Mesendoderm (in vitro differentiated cells): ENCODE data around the gene HMCN2.

ENCODE experiments used
- DNase-seq: peaks from one replicate; pipeline ENCODE4 v3.0.0; 2013
- H2AK5ac ChIP-seq: 2 replicates; pipeline ENCODE4 v1.6.1; 2013; ENCODE audit warnings: low read length, inconsistent platforms
- H2BK120ac ChIP-seq: 2 replicates; pipeline ENCODE4 v1.6.1; 2013; ENCODE audit warnings: low read depth, mild to moderate bottlenecking, low read length, moderate library complexity, mixed read lengths
- H2BK15ac ChIP-seq: replicated peaks from 2 replicates; pipeline ENCODE4 v1.6.1; 2013; ENCODE audit warnings: low read depth, mild to moderate bottlenecking, moderate library complexity
- H2BK5ac ChIP-seq: 2 replicates; pipeline ENCODE4 v1.6.1; 2013; ENCODE audit warnings: low read length, inconsistent platforms
- H3K18ac ChIP-seq: 2 replicates; pipeline ENCODE4 v1.6.1; 2013; ENCODE audit warnings: mild to moderate bottlenecking, low read length, mixed read lengths
- H3K23ac ChIP-seq: one replicate; pipeline ENCODE4 v1.6.1; 2013; ENCODE audit warnings: low read length
- H3K27ac ChIP-seq: 2 replicates; pipeline ENCODE4 v1.5.1; 2013; ENCODE audit warnings: low read depth, mild to moderate bottlenecking, inconsistent platforms, low read length, moderate library complexity
- H3K27me3 ChIP-seq: 2 replicates; pipeline ENCODE4 v1.6.1; 2013; ENCODE audit warnings: low read length, control low read depth, mild to moderate bottlenecking, inconsistent platforms; ENCODE audit not compliant: insufficient read depth, poor library complexity
- H3K36me3 ChIP-seq: 2 replicates; pipeline ENCODE4 v1.6.1; 2013; ENCODE audit warnings: low read length, inconsistent platforms; ENCODE audit not compliant: control insufficient read depth, insufficient read depth
- H3K4ac ChIP-seq: one replicate; pipeline ENCODE4 v1.6.1; 2013; ENCODE audit warnings: low read depth, mild to moderate bottlenecking, low read length, moderate library complexity
- H3K4me1 ChIP-seq: 2 replicates; pipeline ENCODE4 v1.6.1; 2013; ENCODE audit warnings: low read depth, low read length, inconsistent platforms; ENCODE audit not compliant: control insufficient read depth
- H3K4me2 ChIP-seq: 2 replicates; pipeline ENCODE4 v1.6.1; 2013; ENCODE audit warnings: low read length
- H3K4me3 ChIP-seq: 2 replicates; pipeline ENCODE4 v1.5.1; 2013; ENCODE audit warnings: mild to moderate bottlenecking, low read length
- H3K56ac ChIP-seq: one replicate; pipeline ENCODE4 v1.6.1; 2013; ENCODE audit warnings: low read length
- H3K79me1 ChIP-seq: 2 replicates; pipeline ENCODE4 v1.6.1; 2013; ENCODE audit warnings: low read length, inconsistent platforms
- H3K79me2 ChIP-seq: 2 replicates; pipeline ENCODE4 v1.6.1; 2013; ENCODE audit warnings: mild to moderate bottlenecking, low read length; ENCODE audit not compliant: control insufficient read depth, insufficient read depth
- H3K9ac ChIP-seq: 2 replicates; pipeline ENCODE4 v1.6.1; 2013; ENCODE audit warnings: low read length, inconsistent platforms
- H4K5ac ChIP-seq: one replicate; pipeline ENCODE4 v1.6.1; 2013; ENCODE audit warnings: low read length
- H4K8ac ChIP-seq: one replicate; pipeline ENCODE4 v1.6.1; 2013; ENCODE audit warnings: low read depth, mild to moderate bottlenecking, control low read depth, low read length, moderate library complexity
- WGBS: extraction: QIAGEN DNeasy Blood & Tissue Kit; methylation state at CpG from one replicate; pipeline ENCODE4 v1.1.7; 2013; ENCODE audit warnings: low lambda C conversion rate, missing lambda C conversion rate; ENCODE audit not compliant: insufficient coverage; ENCODE audit errors: extremely low coverage; 5-methylcytosine and 5-hydroxymethylcytosine counted together

Gene HMCN2

DNA sequence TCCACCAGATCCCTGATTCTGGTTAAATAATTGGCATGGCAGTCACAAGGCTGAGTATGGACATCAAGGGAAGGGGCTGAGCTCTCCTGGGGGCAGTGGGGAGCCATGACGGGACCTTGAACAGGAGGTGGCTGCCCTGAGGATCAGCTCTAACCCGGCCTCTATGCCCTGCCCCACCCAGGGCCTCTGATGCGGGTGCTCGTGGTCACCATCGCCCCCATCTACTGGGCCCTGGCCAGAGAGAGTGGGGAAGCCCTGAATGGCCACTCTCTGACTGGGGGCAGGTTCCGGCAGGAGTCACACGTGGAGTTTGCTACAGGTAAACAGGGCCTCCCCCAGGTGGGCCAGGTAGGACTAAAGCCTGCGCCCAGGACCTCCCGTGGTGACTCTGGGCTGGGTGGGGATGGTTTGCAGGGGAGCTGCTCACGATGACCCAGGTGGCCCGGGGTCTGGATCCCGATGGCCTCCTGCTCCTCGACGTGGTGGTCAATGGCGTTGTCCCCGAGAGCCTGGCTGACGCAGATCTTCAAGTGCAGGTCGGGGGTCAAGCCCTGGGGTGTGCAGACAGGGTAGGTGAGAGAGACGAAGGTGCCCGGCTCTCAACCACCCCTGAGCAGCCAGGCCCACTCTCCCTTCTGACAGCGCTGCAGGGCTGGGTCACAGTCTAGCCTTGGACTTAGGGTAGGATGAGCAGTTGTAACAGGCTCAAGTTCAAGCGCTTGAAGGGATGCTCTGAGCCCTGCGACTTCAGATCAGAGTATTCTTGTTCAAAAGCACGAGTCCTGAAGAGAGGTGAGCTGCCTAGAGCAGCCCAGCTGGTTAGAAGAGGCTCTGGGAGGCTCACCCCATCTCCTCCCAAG lies 159.3 kb downstream of the HMCN2 start:
- Histone ChIP-seq H3K4me1 (peaks cover 11% of the 10 kb centered on the region), H2BK5ac (no peak overlapping the region), H3K9ac (no peak overlapping the region), H3K56ac (peak overlapping the region; percentile 7), H3K79me1 (no peaks in the 10 kb centered on the region), H2BK15ac (no peak overlapping the region), H3K4me2 (no peak overlapping the region), H3K23ac (no peak overlapping the region), H3K79me2 (no peaks in the 10 kb centered on the region), H3K18ac (no peak overlapping the region), H3K27ac (no peak overlapping the region), H4K5ac (no peak overlapping the region), H2BK120ac (no peak overlapping the region), H3K4me3 (no peak overlapping the region), H3K36me3 (no peaks in the 10 kb centered on the region), H4K8ac (no peak overlapping the region), H2AK5ac (no peak overlapping the region), H3K27me3 (no peaks in the 10 kb centered on the region), H3K4ac (no peak overlapping the region)
- no peak for DNase-seq
- no CpG with 5 or more reads among the region's 24 CpGs for WGBS

DNA sequence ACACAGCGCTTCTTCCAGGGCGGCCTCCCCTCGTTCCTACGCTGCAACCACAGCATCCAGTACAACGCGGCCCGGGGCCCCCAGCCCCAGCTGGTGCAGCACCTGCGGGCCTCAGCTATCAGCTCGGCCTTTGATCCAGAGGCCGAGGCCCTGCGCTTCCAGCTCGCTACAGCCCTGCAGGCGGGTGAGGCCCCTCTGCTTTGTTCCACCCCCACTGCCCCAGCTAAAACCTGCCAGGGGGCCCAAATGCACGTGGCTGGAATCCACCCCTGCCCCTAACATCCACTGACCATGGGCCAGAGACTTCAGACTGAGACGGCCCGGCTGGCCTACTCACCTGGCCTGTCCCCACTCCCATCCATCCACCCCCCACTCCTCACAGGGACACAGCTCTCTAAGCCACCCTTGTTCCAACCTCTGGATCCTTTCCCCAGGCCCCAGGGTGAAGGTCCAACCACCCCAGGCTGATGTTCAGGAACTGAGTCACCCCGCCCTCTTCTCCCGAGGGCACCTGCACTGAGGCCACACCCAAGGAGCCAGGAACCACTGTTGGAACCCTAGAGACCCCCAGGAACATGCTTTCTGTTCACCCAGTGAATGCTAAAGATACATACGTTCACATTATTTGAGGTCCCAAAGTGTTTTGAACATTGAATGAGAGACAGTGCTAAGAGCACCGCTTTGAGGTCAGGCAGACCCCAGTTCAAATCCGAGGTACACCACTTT lies 160.3 kb downstream of the HMCN2 start:
- H3K4me2 ChIP-seq = no peak overlapping the region
- no peak overlapping the region for H3K4me3 ChIP-seq
- no peak overlapping the region for H3K56ac ChIP-seq
- H3K36me3 ChIP-seq = no peaks in the 10 kb centered on the region
- H3K18ac ChIP-seq = no peak overlapping the region
- WGBS = no CpG with 5 or more reads among the region's 21 CpGs
- H4K5ac ChIP-seq = no peak overlapping the region
- H2AK5ac ChIP-seq = no peak overlapping the region
- no peaks in the 10 kb centered on the region for H3K27me3 ChIP-seq
- H3K23ac ChIP-seq = no peak overlapping the region
- H3K4ac ChIP-seq = no peak overlapping the region
- no peak overlapping the region for H4K8ac ChIP-seq
- no peak overlapping the region for H3K27ac ChIP-seq
- no peak overlapping the region for H2BK15ac ChIP-seq
- no peaks in the 10 kb centered on the region for H3K79me1 ChIP-seq
- H3K9ac ChIP-seq = no peak overlapping the region
- no peak for DNase-seq
- peaks cover 11% of the 10 kb centered on the region for H3K4me1 ChIP-seq
- H2BK5ac ChIP-seq = no peak overlapping the region
- no peak overlapping the region for H2BK120ac ChIP-seq
- H3K79me2 ChIP-seq = no peaks in the 10 kb centered on the region

DNA sequence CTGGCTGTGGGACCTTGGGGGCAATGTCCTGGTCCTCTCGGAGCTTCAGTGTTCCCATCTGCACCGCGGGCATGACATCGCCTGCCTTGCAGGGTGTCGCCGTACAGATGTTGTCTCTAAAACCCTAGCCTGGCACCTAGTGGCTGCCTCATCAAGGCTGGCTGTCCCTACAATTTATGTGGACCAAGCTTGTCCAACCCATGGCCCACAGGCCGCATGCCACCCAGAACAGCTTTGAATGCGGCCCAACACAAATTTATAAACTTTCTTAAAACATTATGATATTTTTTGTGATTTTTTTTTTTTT lies 160.9 kb downstream of the HMCN2 start:
- Histone ChIP-seq H3K4ac (no peak overlapping the region), H3K27me3 (no peaks in the 10 kb centered on the region), H3K4me3 (no peak overlapping the region), H3K36me3 (no peaks in the 10 kb centered on the region), H2BK15ac (no peak overlapping the region), H4K8ac (no peak overlapping the region), H3K23ac (no peak overlapping the region), H4K5ac (no peak overlapping the region), H2AK5ac (no peak overlapping the region), H3K79me2 (no peaks in the 10 kb centered on the region), H3K79me1 (no peaks in the 10 kb centered on the region), H3K4me1 (peaks cover 8% of the 10 kb centered on the region), H2BK5ac (no peak overlapping the region), H3K27ac (no peak overlapping the region), H2BK120ac (no peak overlapping the region), H3K56ac (no peak overlapping the region), H3K4me2 (no peak overlapping the region), H3K9ac (no peak overlapping the region), H3K18ac (no peak overlapping the region)
- WGBS = no CpG with 5 or more reads among the region's 8 CpGs
- DNase-seq = no peak

DNA sequence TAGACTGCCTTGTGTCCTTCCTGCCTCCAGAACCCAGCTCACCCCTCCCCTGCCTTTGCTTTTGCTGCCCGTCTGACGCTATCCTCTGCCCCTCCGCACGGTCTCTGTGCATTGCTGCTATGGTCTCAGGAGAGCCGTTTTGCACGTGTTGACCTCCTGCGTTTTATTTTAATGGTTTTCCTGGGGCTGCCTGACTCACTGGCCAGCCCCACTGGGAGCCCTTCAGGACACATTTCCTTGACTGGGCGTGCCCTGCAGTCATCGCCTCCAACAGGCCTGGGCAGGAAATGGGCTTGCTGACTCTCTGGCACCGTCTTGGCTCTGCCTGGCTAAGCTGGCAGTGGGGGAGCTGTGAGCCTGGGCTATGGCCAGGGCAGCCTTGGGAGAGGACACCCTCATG lies 161.3 kb downstream of the HMCN2 start:
- no CpG with 5 or more reads among the region's 10 CpGs for WGBS
- H3K27ac ChIP-seq = no peak overlapping the region
- H2BK120ac ChIP-seq = no peak overlapping the region
- H3K4me3 ChIP-seq = no peak overlapping the region
- no peak overlapping the region for H2BK15ac ChIP-seq
- H3K27me3 ChIP-seq = no peaks in the 10 kb centered on the region
- H3K56ac ChIP-seq = peak overlapping the region; percentile 15
- H3K36me3 ChIP-seq = no peaks in the 10 kb centered on the region
- no peak overlapping the region for H3K18ac ChIP-seq
- no peak overlapping the region for H4K8ac ChIP-seq
- DNase-seq = no peak
- H3K9ac ChIP-seq = no peak overlapping the region
- no peak overlapping the region for H3K23ac ChIP-seq
- no peak overlapping the region for H3K4me2 ChIP-seq
- H3K79me2 ChIP-seq = no peaks in the 10 kb centered on the region
- H3K4ac ChIP-seq = no peak overlapping the region
- H4K5ac ChIP-seq = no peak overlapping the region
- H2BK5ac ChIP-seq = no peak overlapping the region
- no peaks in the 10 kb centered on the region for H3K79me1 ChIP-seq
- no peak overlapping the region for H2AK5ac ChIP-seq
- peaks cover 4% of the 10 kb centered on the region for H3K4me1 ChIP-seq

DNA sequence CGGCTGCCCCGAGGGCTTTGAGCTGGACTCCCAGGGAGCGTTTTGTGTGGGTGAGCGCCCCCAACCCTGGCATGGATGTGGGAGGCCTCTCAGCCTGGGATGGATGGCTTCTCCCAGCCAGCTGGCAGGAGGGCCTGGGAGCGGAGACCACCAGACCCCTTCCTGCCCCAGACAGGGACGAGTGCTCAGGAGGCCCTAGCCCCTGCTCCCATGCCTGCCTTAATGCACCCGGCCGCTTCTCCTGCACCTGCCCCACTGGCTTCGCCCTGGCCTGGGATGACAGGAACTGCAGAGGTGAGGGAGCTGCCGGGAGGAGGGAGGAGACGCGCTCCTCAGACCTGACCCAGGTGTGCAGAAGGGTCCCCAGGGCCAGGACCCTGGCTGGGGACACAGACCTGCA lies 161.8 kb downstream of the HMCN2 start:
- Histone ChIP-seq H3K23ac (no peak overlapping the region), H4K5ac (no peak overlapping the region), H3K27me3 (no peaks in the 10 kb centered on the region), H3K79me1 (no peaks in the 10 kb centered on the region), H3K4me3 (no peak overlapping the region), H3K56ac (peak overlapping the region; percentile 15), H2AK5ac (no peak overlapping the region), H3K36me3 (no peaks in the 10 kb centered on the region), H3K79me2 (no peaks in the 10 kb centered on the region), H3K4me2 (no peak overlapping the region), H4K8ac (no peak overlapping the region), H3K4ac (no peak overlapping the region), H3K4me1 (peaks cover under 1% of the 10 kb centered on the region), H2BK15ac (no peak overlapping the region), H3K27ac (no peak overlapping the region), H3K18ac (no peak overlapping the region), H2BK5ac (no peak overlapping the region), H3K9ac (no peak overlapping the region), H2BK120ac (no peak overlapping the region)
- DNase-seq = no peak
- no CpG with 5 or more reads among the region's 12 CpGs for WGBS
